ENCODE results near the gene DYRK1B. TPM values are rescaled to one million over a fixed set of nuclear protein-coding genes. Genes with fewer than 3 reads are reported as not detected.
A peak's percentile ranks its signal among the peaks of the same experiment; 100 is the strongest.

The DYRK1B gene
- total RNA-seq, 2 experiments from 2014 or later: 6.1 to 6.6 TPM

DNA sequence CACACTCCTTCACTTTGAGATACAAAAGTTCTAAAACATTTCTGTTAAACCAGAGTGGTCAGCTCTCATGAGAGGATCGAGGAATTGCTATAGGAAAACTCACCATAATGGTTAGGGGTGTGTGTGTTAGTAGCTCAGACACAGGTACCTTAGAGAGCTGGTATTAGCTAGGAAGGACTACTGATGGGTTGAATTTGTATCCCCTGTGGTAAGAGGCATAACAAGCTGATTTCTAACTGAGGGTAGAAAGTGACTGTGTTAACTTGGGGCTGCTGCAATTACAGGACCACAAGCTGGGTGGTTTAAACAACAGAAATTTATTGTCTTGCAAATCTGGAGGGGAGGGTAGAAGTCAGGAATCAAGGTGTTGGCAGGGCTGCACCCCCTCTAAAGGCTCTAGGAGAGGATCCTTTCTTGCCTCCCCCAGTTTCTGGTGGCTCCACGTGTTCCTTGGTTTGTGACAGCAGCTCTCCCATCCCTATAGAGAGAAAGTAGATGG lies 37.9 kb downstream of the DYRK1B start:
- H3K27me3 Mint-ChIP-seq (ENCODE audit: low read depth): peaks cover 2% of the 10 kb centered on the region
- no peaks in the 10 kb centered on the region for H3K36me3 Mint-ChIP-seq (ENCODE audit: low read depth)
- no peak overlapping the region for H3K27ac Mint-ChIP-seq
- DNase-seq: no peak
- intact Hi-C loops (cut with micrococcal nuclease): no loop called here
- H3K4me1 Mint-ChIP-seq (ENCODE audit: low read depth): no peaks in the 10 kb centered on the region
- no peaks in the 10 kb centered on the region for H3K9me3 Mint-ChIP-seq
- no peak overlapping the region for H3K4me3 Mint-ChIP-seq
- CTCF ChIA-PET: interaction anchor here (0.9 to 2.4 kb wide), 2 partner anchors 29 to 47 kb away, joined by 3 to 5 read pairs; no protein-coding TSS in a partner anchor

DNA sequence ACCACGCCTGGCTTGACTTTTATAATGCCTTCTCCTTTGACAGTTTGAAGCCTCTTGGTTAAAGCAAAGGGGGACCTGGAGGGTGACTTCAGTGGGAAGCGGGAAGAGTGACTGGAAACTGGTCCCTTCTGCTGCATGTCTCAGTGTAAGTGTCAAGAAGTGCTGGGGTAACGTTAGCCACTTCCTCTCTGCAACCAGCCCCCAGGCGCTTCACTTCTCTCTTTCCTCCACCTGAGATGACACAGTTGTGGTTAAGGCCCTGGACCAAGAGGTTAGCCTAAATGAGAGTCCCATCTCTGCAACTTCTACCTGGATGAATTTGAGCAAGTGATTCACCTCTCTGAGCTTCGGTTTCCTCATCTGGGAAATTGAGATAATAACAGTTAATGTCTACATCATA lies 39.0 kb downstream of the DYRK1B start:
- Mint-ChIP-seq H3K36me3 (ENCODE audit: low read depth) (no peaks in the 10 kb centered on the region), H3K27ac (no peak overlapping the region), H3K4me3 (no peak overlapping the region), H3K27me3 (ENCODE audit: low read depth) (peaks cover 2% of the 10 kb centered on the region), H3K9me3 (no peaks in the 10 kb centered on the region), H3K4me1 (ENCODE audit: low read depth) (no peaks in the 10 kb centered on the region)
- CTCF ChIA-PET: interaction anchor here (0.7 to 2.4 kb wide), 3 partner anchors 48 to 743 kb away, joined by 3 to 5 read pairs (median 3); no protein-coding TSS in a partner anchor
- intact Hi-C loops (cut with micrococcal nuclease): no loop called here
- peak; percentile 8 for DNase-seq

DNA sequence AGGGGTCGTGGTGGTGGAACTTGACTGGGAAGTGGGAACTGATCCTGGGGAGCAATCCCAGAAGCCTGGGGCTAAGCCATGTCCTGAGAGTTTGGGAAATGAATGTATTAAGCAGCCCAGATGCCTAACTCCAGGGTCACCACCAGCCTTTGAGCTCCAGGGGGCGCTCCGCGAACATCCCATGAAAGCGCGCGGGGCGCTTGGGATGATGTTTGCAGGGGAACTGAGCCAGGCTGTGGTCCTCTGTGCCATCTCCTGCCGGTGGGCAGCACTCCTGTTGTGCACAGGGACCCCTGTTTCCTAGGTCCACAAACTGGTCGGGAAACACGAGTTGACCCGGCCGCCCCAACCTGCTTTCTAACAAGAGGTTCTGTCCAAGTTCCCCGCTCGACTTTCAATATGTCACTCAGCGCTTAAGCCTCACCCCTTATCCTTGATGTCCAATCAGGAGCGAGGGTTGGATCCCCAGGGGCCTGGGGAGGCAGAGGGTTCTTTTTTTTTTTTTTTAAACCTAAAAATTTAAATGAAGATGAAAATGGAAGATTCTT lies 40.9 kb downstream of the DYRK1B start:
- peaks cover 6% of the 10 kb centered on the region for H3K9me3 Mint-ChIP-seq
- peaks cover 2% of the 10 kb centered on the region for H3K27me3 Mint-ChIP-seq (ENCODE audit: low read depth)
- DNase-seq: peak; percentile 85
- CTCF ChIA-PET: interaction anchor here (0.6 to 2.5 kb wide), 17 partner anchors 8 to 1931 kb away, joined by 3 to 31 read pairs (median 6); partner anchors contain the start of genes FBL, LEUTX and PSMC4
- H3K4me1 Mint-ChIP-seq (ENCODE audit: low read depth): no peaks in the 10 kb centered on the region
- H3K4me3 Mint-ChIP-seq: peak overlapping the region; percentile 73
- intact Hi-C loops (cut with micrococcal nuclease): loop anchor here (1.0 kb wide), 2 partner anchors 51 to 177 kb away; no protein-coding TSS in a partner anchor
- no peak overlapping the region for H3K27ac Mint-ChIP-seq
- no peaks in the 10 kb centered on the region for H3K36me3 Mint-ChIP-seq (ENCODE audit: low read depth)

DNA sequence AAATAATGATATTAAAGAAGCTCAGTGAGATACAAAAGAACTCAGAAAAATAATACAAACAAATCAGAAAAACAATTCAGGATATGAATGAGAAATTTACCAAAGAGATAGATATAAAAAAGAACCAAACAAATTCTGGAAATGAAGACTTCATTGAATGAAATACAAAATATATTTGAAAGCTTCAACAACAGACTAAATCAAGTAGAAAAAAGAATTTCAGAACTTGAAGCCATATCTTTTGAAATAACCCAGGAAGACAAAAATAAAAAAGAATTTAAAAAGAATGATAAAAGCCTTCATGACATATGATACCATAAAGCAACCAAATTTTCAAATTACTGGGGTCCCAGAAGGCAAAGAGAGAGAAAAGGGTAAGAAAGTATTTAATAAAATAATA lies 45.7 kb downstream of the DYRK1B start:
- no peaks in the 10 kb centered on the region for H3K4me1 Mint-ChIP-seq (ENCODE audit: low read depth)
- H3K36me3 Mint-ChIP-seq (ENCODE audit: low read depth): no peaks in the 10 kb centered on the region
- intact Hi-C loops (cut with micrococcal nuclease): no loop called here
- DNase-seq: no peak
- peaks cover 11% of the 10 kb centered on the region for H3K9me3 Mint-ChIP-seq
- H3K27me3 Mint-ChIP-seq (ENCODE audit: low read depth): no peaks in the 10 kb centered on the region
- no peak overlapping the region for H3K4me3 Mint-ChIP-seq
- H3K27ac Mint-ChIP-seq: no peak overlapping the region
- CTCF ChIA-PET: interaction anchor here (0.8 kb wide), 1 partner anchor 183 kb away, joined by 3 read pairs; the partner anchor contains the start of gene PSMC4

DNA sequence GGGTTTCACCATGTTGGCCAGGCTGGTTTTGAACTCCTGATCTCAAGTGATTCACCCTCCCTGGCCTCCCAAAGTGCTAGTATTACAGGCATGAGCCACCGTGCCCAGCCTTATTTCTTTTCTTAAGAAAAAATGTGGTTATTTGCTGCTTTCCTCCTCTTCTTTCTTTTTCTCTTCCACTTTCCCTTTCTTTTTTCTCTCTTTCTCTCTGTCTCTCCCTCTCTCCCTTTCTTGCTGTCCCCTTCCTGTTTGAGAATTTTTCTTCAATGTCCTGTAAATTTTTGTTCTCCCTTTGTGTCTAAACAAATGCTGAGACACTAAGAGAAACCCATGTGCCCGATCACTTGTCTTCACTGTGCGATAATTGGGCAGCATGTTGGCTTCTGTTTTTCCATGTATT lies 53.1 kb downstream of the DYRK1B start:
- Mint-ChIP-seq H3K9me3 (no peaks in the 10 kb centered on the region), H3K36me3 (ENCODE audit: low read depth) (no peaks in the 10 kb centered on the region), H3K4me1 (ENCODE audit: low read depth) (no peaks in the 10 kb centered on the region), H3K4me3 (no peak overlapping the region), H3K27ac (no peak overlapping the region), H3K27me3 (ENCODE audit: low read depth) (peaks cover 1% of the 10 kb centered on the region)
- intact Hi-C loops (cut with micrococcal nuclease): no loop called here
- CTCF ChIA-PET: interaction anchor here (1.6 kb wide), 1 partner anchor 11 kb away, joined by 8 read pairs; no protein-coding TSS in a partner anchor
- no peak for DNase-seq

DNA sequence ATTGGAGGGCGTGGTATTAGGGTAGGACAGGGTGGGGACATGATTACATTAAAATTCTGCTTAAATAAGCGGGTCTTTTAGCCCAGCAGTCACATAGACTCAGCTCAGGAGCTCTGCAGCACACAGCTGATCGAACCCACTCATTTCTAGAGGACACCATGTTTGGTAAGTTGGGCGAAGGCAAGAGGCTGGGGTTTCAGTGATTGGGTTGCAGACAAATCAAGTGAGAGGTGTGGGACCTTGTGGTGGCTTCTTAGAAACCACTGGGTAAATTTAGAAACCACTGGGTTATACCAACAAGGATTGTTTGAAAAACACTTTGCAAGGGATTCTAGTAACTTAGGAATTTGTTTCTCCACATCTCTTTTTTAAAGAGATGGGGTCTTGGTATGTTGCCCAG lies 55.2 kb downstream of the DYRK1B start, which contains the start of gene LEUTX:
LEUTX (plus strand) TSS at position 92 of the 400 bp plus-strand sequence; CDS start at position 159, 67 bp downstream.
- no peak for DNase-seq
- no peaks in the 10 kb centered on the region for H3K9me3 Mint-ChIP-seq
- intact Hi-C loops (cut with micrococcal nuclease): no loop called here
- H3K27ac Mint-ChIP-seq: no peak within 1 kb of the TSS
- CTCF ChIA-PET: interaction anchor here (0.8 kb wide), 1 partner anchor 14 kb away, joined by 3 read pairs; no protein-coding TSS in a partner anchor
- H3K36me3 Mint-ChIP-seq (ENCODE audit: low read depth): no peaks in the 10 kb centered on the region
- peaks cover 1% of the 10 kb centered on the region for H3K27me3 Mint-ChIP-seq (ENCODE audit: low read depth)
- no peaks in the 10 kb centered on the region for H3K4me1 Mint-ChIP-seq (ENCODE audit: low read depth)
- H3K4me3 Mint-ChIP-seq: no peak within 1 kb of the TSS

Small RNA genes lying within 50 kb of the gene (microRNA-seq; reads per million reads assigned to microRNA genes)
- gene MIR6719 (ENCODE audit: borderline microRNAs expressed, borderline replicate concordance): not detected

Other genes with a start within 250 kb of the DYRK1B start
- not detected for gene LGALS13, start 231.6 kb downstream of the DYRK1B start, total RNA-seq
- gene LGALS16, start 178.2 kb downstream of the DYRK1B start, total RNA-seq: not detected
- gene LGALS14, start 129.7 kb downstream of the DYRK1B start, total RNA-seq: 1 to 10 TPM; 1.2 to 2.4 TPM
- not detected for gene CLC, start 96.1 kb downstream of the DYRK1B start, total RNA-seq
- not detected for gene LEUTX, start 55.3 kb downstream of the DYRK1B start, total RNA-seq
- gene FBL, start 12.2 kb upstream of the DYRK1B start, total RNA-seq: 100 to 1,000 TPM; 742 to 785 TPM
- gene FCGBP, start 100.5 kb upstream of the DYRK1B start, total RNA-seq: 1 to 10 TPM; 3.1 to 3.8 TPM
- 10 to 100 TPM; 79.7 to 82.1 TPM for gene PSMC4, start 137.0 kb upstream of the DYRK1B start, total RNA-seq
- gene ZNF546, start 162.9 kb upstream of the DYRK1B start, total RNA-seq: 1 to 10 TPM; 1.6 to 2.3 TPM
- 1 to 10 TPM; 8.3 to 9.8 TPM for gene ZNF780B, start 222.1 kb upstream of the DYRK1B start, total RNA-seq